HUDEP-2 (cell line): Measurements from ENCODE around the gene KCNA4.
"Not testable (repeated sequence)": the region's sequence is repeated elsewhere in the genome, so short reads cannot be mapped to it uniquely, and the experiment has no call there.

Experiments used
- DNase-seq, 76 experiments: peaks; one replicate each; lab custom pipeline; 2025; ENCODE audit not compliant: unreplicated experiment in 76 of 76; lab: John Stamatoyannopoulos, UW

Gene KCNA4

DNA sequence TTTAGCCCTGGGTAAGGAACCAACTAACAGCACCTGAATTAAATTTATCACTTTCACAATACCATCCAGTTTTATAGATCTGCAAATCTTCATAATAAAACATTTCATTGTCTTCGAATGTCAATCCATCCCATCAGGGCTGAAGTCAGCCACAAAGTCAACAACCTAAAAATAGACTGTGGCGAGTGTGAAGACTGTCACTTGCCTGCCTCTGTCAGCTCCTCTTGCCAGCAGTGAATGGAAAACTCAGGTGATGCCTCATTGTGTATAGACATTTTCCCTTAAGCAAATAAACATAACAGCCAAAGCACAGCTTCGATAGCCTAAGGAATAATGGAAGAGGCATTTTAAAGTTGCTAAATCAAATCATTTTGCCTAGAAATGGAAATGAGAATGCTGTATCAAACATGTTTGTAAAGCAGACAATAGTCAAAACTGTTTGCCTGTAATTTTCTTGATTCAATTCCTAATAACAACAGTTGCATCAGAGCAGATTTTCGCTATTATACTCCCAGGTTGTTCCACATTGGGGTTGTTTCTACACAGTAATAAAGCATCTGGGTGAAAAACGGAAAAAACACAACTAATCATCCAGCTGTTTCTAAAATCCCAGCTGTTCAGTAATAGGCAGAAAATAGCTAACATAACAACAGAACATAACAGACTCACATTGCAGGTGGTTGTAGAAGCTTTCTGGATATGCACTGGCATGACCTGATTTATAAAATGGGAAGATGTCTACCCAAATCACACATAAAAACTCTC lies 15.7 kb downstream of the KCNA4 start:
- DNase-seq: no peak

DNA sequence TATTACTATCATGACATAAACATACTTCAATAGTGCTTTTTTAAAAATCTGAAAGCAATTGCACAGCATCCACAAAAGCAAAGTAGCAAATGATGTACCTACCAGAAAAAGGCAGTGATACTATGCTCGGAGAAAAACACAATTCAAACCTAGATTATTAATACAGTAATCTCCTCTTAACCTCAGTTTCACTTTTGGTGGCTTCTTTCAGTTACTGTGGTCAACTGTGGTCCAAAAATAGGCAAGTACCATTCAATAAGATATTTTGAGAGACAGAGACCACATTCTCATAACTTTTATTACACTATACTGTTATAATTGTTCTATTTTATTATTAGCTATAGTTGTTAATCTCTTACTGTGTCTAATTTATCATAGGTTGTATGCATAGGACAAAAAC lies 20.8 kb downstream of the KCNA4 start:
- no peak for DNase-seq

DNA sequence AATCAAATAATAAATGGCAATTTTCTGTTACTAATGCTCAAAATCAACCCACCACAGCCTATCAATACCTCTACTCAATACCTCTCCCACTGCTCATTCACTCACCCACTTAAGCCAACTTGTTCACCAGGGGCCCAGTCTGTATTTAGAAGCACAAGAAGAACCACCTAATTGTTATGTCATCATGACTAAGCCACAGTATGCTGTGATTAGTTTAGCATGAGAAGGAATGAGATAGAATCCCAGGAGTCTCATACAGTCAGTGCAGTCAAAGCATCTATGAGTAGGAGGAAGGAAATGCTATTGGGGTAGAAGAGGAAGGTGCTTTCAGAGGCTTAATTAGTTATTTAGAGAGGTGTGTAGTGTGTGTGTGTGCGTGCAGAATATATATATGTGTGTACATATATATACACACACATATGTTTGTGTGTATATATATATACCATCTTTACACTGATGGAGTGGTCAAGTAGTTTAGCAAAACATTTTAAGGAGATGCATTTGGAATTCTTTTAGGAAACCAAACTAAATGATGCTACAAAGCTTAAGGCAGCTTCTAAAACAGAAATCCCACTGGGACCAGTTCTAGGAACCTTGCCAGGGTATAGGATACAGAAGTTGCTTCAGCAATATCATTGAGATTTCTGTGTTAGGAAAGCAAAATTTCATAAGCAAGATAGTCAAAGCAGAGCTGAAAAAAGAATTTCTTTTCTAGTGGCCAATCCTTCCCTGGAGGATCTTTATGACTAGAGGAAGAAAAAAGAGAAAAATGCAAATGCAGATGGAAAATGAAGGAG lies 27.5 kb downstream of the KCNA4 start:
- DNase-seq: no peak

DNA sequence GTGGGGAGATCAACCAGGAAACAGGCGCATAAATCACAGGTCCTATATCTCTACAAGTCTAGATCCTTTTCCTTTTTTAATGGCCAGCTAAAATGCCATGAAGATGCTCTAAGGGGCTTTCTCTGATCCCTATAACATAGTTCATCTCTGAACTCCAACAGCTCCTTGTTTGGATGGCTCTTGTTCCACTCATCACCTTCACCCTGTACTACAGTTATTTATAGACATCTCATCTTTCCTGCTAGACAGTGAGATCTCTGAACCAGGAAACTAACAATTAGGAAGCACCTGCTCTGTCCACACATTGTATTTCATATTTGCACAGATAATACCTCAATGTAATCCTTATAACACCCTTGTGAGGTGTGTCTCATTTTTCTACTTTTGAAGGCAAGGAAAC lies 31.6 kb downstream of the KCNA4 start:
- no peak for DNase-seq

DNA sequence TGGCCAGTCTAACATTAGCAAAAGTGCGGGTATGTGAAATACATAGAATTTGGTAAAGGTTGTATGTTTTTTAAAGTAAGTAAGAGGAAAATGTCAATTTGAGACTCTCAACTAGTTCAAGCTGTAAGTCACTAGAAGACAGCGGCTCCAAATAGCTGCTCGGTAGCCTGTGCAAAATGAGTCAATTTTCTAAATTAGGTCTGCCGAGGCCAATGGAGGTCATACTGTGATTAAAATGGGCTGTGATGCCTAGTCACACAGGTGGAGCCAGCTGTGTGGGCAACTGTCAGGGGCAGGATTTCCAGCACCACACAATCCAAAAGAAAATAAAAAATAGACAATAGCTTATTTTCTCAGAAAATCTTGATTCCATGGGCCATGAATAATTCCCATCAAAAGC lies 32.3 kb downstream of the KCNA4 start:
- DNase-seq: no peak

DNA sequence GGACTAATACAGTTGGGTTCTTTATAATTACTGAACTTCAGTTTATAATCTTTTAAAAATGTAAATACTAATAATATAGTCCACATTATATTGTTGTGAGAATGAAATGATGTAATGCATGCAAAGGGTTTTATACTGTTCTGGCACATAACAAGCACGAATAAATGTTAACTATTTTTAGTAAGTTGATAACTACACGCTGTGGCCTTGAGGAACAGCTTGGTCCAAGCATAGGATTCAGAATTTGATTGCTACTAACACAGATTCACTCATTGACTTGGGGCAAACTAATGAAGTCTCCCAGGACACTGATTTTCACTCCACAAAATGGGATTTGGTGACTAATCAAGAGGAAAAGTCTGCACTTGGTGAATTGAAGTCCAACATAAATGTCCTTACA lies 38.3 kb downstream of the KCNA4 start:
- DNase-seq: no peak

DNA sequence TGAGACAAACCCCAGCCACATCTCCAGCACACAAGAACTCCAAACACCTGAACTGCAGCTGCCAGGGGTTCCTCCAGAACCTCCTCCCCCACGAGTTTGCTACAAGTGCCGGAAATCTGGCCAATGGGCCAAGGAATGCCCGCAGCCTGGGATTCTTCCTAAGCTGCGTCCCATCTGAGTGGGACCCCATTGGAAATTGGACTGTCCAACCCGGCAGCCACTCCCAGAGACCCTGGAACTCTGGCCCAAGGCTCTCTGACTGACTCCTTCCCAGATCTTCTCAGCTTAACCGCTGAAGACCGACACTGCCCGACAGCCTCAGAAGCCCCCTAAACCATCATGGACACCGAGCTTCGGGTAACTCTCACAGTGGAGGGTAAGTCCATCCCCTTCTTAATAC lies 41.2 kb downstream of the KCNA4 start:
- not testable (repeated sequence) for DNase-seq

DNA sequence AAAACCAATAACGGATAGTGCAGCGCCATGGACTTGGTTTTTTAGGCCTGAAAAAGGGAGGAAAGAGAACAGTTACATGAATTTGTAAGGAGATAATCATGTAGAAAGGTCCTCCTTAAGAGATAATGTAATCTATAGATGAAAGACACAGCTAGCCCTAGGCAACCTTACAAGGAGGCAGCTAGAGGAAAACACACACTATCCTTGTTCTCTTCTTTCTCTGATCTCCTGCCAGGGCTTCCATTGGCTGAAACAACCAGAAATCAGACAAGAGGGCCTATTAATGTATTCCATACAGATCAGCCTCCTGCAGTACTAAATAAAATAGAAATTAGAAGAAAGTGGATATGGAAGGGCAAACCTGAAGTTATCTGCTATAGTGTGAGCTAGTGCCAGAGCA lies 53.0 kb downstream of the KCNA4 start:
- DNase-seq: no peak

DNA sequence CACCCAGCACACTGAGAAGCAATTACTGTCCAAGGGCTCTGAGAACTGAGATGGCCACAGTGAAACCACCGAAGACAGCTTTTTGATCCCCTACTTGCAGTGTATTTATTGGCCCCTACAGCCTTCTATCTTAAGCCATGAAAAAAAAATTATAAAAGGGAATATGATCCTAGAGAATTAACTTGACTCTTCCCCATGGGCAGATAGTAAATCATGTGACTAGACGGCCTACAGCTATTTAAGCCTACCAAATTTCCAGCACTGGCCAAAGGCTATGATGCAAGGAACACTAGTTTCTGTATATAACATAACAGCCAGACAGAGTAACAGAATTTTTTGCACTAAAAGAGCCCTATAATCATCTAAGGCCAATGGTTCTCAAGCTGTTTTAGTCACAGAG lies 53.8 kb downstream of the KCNA4 start:
- no peak for DNase-seq

DNA sequence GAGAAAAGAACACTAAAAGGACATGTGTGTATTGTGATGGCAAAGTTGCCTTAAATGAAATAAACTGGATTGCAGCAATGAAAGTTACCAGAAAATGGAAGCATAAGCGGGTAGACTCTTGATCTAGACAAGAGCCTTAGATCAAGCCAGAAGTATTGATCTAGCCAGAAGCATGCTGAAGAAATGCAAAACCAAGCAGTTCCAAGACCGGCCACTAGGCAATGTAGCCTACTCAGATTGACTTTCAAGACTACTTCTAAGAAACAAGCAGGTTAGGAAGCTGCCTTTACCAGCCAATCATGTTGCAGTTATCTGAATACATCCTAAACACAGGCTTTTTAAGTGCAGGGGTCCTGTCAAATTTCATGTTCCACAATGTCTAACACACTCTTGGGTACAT lies 54.6 kb downstream of the KCNA4 start:
- no peak for DNase-seq
